ENCODE measurements around the gene GIGYF2. TPM values are rescaled to one million over a fixed set of nuclear protein-coding genes. Genes with fewer than 3 reads are reported as not detected.

The GIGYF2 gene
- total and polyA plus RNA-seq, 5 donors from 2014 or later: 15.2 to 75.6 (median 19.3) TPM

- H3K4me3 Mint-ChIP-seq: no peak overlapping the region
- peaks cover 37% of the 10 kb centered on the region for H3K36me3 Mint-ChIP-seq
Observed at GRCh38 chr2:232857158-232857563, 160.0 kb downstream of the GIGYF2 start.

GRCh38 chr2:232859385-232859916 is 162.3 kb downstream of the GIGYF2 start:
- H3K36me3 ChIP-seq (ENCODE audit: control insufficient read depth, insufficient read depth, low read length): peaks cover 48% of the 10 kb centered on the region
- H3K4me3 Mint-ChIP-seq: no peak overlapping the region
- H3K27ac Mint-ChIP-seq: peak overlapping the region in 2 of 3 donors; percentile 76 to 85

More at GRCh38 chr2:232857158-232857563, 160.0 kb downstream of the GIGYF2 start:
- no peak for ATAC-seq (ENCODE audit: low read depth in 2 of 2)
- Histone ChIP-seq H3K27me3 (ENCODE audit: control insufficient read depth, insufficient read depth, low read length) (no peaks in the 10 kb centered on the region), H3K4me1 (ENCODE audit: control insufficient read depth, insufficient read depth, low read length, poor library complexity, severe bottlenecking) (no peaks in the 10 kb centered on the region), H3K4me3 (ENCODE audit: low read depth, low read length) (no peak overlapping the region), H3K27ac (ENCODE audit: insufficient read depth, low read length, poor library complexity, severe bottlenecking) (no peak overlapping the region), H3K36me3 (ENCODE audit: control insufficient read depth, insufficient read depth, low read length) (peaks cover 53% of the 10 kb centered on the region), H3K9me3 (ENCODE audit: control insufficient read depth in 2 of 2, low read length in 2 of 2) (no peaks in the 10 kb centered on the region)
- no peak for DNase-seq
- H3K9me3 Mint-ChIP-seq: no peaks in the 10 kb centered on the region
- H3K27ac Mint-ChIP-seq: no peak overlapping the region
- H3K27me3 Mint-ChIP-seq: no peaks in the 10 kb centered on the region
- H3K4me1 Mint-ChIP-seq: peaks cover 0 to 3% (median 0%) of the 10 kb centered on the region in 4 donors

DNA sequence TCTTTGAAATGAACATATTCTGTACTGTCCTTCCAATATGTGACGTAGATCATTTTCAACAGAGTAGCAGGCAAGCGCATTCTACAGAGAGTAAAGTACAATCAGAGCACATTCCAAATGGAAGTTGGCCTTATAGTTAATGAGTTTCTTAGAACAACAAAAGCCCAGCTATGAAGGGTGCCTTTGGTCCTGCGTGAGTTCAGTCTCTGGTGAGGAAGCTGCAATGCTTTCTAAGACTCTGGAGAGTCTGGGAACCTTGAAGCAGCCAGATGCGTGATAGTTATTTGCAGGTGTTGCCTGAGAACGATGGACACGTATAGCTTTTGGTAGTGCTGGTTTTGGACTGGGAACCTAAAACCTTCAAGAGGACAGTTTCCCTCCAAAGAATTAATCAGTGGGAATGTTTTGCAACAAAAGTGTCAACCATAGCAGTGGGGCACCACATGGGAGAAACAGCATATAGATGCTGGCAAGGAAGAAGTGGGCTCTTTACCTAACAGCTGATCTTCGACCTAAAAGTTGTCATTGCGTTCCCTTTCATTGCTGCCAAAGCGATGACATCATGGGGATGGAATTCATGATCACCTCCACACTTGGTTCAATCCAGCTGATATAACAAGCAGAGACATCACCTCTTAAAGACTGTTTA is 163.6 kb downstream of the GIGYF2 start:
- Histone ChIP-seq H3K27me3 (ENCODE audit: control insufficient read depth, insufficient read depth, low read length) (no peaks in the 10 kb centered on the region), H3K4me1 (ENCODE audit: control insufficient read depth, insufficient read depth, low read length, poor library complexity, severe bottlenecking) (no peaks in the 10 kb centered on the region), H3K27ac (ENCODE audit: insufficient read depth, low read length, poor library complexity, severe bottlenecking) (no peak overlapping the region), H3K36me3 (ENCODE audit: control insufficient read depth, insufficient read depth, low read length) (peaks cover 42% of the 10 kb centered on the region), H3K9me3 (ENCODE audit: control insufficient read depth in 2 of 2, low read length in 2 of 2) (no peaks in the 10 kb centered on the region), H3K4me3 (ENCODE audit: low read depth, low read length) (no peak overlapping the region)
- no peak overlapping the region for H3K4me3 Mint-ChIP-seq
- H3K27ac Mint-ChIP-seq: peak overlapping the region in 1 of 3 donors; percentile 52
- H3K27me3 Mint-ChIP-seq: no peaks in the 10 kb centered on the region
- ATAC-seq (ENCODE audit: low read depth in 2 of 2): no peak
- no peak for DNase-seq
- peaks cover 41% of the 10 kb centered on the region for H3K36me3 Mint-ChIP-seq
- no peaks in the 10 kb centered on the region for H3K9me3 Mint-ChIP-seq
- H3K4me1 Mint-ChIP-seq: no peaks in the 10 kb centered on the region

More at GRCh38 chr2:232859385-232859916, 162.3 kb downstream of the GIGYF2 start:
- Mint-ChIP-seq H3K9me3 (no peaks in the 10 kb centered on the region), H3K36me3 (peaks cover 40% of the 10 kb centered on the region), H3K4me1 (no peaks in the 10 kb centered on the region), H3K27me3 (no peaks in the 10 kb centered on the region)
- H3K4me3 ChIP-seq (ENCODE audit: low read depth, low read length): no peak overlapping the region
- H3K9me3 ChIP-seq (ENCODE audit: control insufficient read depth in 2 of 2, low read length in 2 of 2): no peaks in the 10 kb centered on the region
- no peaks in the 10 kb centered on the region for H3K27me3 ChIP-seq (ENCODE audit: control insufficient read depth, insufficient read depth, low read length)
- DNase-seq: no peak
- ATAC-seq (ENCODE audit: low read depth in 2 of 2): no peak
- no peaks in the 10 kb centered on the region for H3K4me1 ChIP-seq (ENCODE audit: control insufficient read depth, insufficient read depth, low read length, poor library complexity, severe bottlenecking)
- H3K27ac ChIP-seq (ENCODE audit: insufficient read depth, low read length, poor library complexity, severe bottlenecking): no peak overlapping the region

GRCh38 chr2:232861353-232861752 is 164.2 kb downstream of the GIGYF2 start:
- H3K9me3 Mint-ChIP-seq: no peaks in the 10 kb centered on the region
- ATAC-seq (ENCODE audit: low read depth in 2 of 2): no peak
- peaks cover 43% of the 10 kb centered on the region for H3K36me3 Mint-ChIP-seq
- H3K4me1 Mint-ChIP-seq: no peaks in the 10 kb centered on the region
- no peaks in the 10 kb centered on the region for H3K4me1 ChIP-seq (ENCODE audit: control insufficient read depth, insufficient read depth, low read length, poor library complexity, severe bottlenecking)
- DNase-seq: no peak
- no peaks in the 10 kb centered on the region for H3K27me3 ChIP-seq (ENCODE audit: control insufficient read depth, insufficient read depth, low read length)
- H3K27ac ChIP-seq (ENCODE audit: insufficient read depth, low read length, poor library complexity, severe bottlenecking): no peak overlapping the region
- H3K4me3 ChIP-seq (ENCODE audit: low read depth, low read length): no peak overlapping the region
- no peaks in the 10 kb centered on the region for H3K27me3 Mint-ChIP-seq
- H3K27ac Mint-ChIP-seq: peak overlapping the region in 1 of 3 donors; percentile 52
- no peaks in the 10 kb centered on the region for H3K9me3 ChIP-seq (ENCODE audit: control insufficient read depth in 2 of 2, low read length in 2 of 2)
- peaks cover 35% of the 10 kb centered on the region for H3K36me3 ChIP-seq (ENCODE audit: control insufficient read depth, insufficient read depth, low read length)
- no peak overlapping the region for H3K4me3 Mint-ChIP-seq

DNA sequence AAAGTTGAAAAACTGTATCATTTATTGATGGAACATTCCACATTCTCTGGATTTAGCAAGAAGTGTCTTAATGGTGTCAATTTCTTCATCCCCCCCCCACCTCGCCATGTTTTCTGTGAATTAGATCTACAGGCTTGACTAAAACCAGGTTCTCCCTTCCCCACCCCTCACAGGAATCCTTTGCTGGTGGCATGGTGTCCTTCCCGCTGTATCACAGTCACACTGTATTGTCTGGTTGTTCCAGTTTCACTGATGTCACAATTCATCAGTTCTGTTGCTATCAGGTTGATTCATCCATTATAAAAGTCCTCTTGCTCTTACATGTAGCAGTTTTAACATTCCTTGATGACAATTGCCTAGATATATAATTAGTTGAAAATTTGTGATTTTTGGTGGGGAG is 166.9 kb downstream of the GIGYF2 start:
- Mint-ChIP-seq H3K4me1 (no peaks in the 10 kb centered on the region), H3K27ac (peak overlapping the region in 2 of 3 donors; percentile 54 to 59), H3K27me3 (no peaks in the 10 kb centered on the region), H3K36me3 (peaks cover 25% of the 10 kb centered on the region), H3K4me3 (no peak overlapping the region), H3K9me3 (no peaks in the 10 kb centered on the region)
- Histone ChIP-seq H3K4me1 (ENCODE audit: control insufficient read depth, insufficient read depth, low read length, poor library complexity, severe bottlenecking) (no peaks in the 10 kb centered on the region), H3K36me3 (ENCODE audit: control insufficient read depth, insufficient read depth, low read length) (peaks cover 10% of the 10 kb centered on the region), H3K4me3 (ENCODE audit: low read depth, low read length) (no peak overlapping the region), H3K27ac (ENCODE audit: insufficient read depth, low read length, poor library complexity, severe bottlenecking) (no peak overlapping the region), H3K9me3 (ENCODE audit: control insufficient read depth in 2 of 2, low read length in 2 of 2) (no peaks in the 10 kb centered on the region), H3K27me3 (ENCODE audit: control insufficient read depth, insufficient read depth, low read length) (no peaks in the 10 kb centered on the region)
- no peak for DNase-seq
- no peak for ATAC-seq (ENCODE audit: low read depth in 2 of 2)

DNA sequence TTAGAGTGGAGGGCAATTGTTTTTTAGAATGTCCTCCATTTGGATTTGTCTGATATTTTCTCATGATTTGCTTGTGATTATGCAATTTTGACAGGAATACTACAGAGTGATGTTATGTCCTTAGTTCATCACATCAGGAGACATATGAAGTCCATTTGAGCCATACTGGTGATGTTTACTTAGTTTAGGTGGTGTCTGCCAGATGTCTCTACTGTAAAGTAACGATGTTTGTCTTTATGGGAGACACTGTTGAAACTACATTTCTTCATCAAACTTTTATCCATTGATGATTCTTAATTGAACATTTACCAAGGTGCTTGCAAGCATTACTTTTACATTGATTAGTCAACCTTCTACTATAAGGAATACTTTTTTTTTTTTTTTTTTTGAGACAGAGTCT is 168.0 kb downstream of the GIGYF2 start:
- Histone ChIP-seq H3K27ac (ENCODE audit: insufficient read depth, low read length, poor library complexity, severe bottlenecking) (no peak overlapping the region), H3K9me3 (ENCODE audit: control insufficient read depth in 2 of 2, low read length in 2 of 2) (no peaks in the 10 kb centered on the region), H3K4me1 (ENCODE audit: control insufficient read depth, insufficient read depth, low read length, poor library complexity, severe bottlenecking) (no peaks in the 10 kb centered on the region), H3K27me3 (ENCODE audit: control insufficient read depth, insufficient read depth, low read length) (no peaks in the 10 kb centered on the region), H3K4me3 (ENCODE audit: low read depth, low read length) (no peak overlapping the region), H3K36me3 (ENCODE audit: control insufficient read depth, insufficient read depth, low read length) (no peaks in the 10 kb centered on the region)
- DNase-seq (no peak), ATAC-seq (ENCODE audit: low read depth in 2 of 2) (no peak)
- no peaks in the 10 kb centered on the region for H3K9me3 Mint-ChIP-seq
- peaks cover 7% of the 10 kb centered on the region for H3K27me3 Mint-ChIP-seq
- peaks cover 18% of the 10 kb centered on the region for H3K36me3 Mint-ChIP-seq
- H3K4me1 Mint-ChIP-seq: no peaks in the 10 kb centered on the region
- no peak overlapping the region for H3K27ac Mint-ChIP-seq
- H3K4me3 Mint-ChIP-seq: no peak overlapping the region

DNA sequence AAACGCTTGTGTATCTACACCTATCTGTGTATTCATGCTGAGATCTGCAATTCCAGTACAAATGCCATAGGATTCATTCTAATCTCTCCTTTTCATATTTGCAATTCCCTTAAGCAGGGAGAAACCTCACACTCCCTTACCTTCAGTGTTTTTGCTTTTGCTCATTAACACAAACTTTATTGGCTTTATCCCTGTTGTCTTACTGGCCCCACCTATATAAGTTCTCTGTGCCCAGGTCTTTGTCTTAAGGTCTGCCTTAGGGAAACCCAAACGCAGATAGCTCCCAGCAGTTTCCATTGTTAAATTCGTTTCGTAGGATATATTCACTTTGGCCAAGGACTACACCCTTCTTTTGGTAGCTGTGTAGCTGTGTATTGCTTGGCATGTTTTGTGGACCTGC is 169.0 kb downstream of the GIGYF2 start:
- Mint-ChIP-seq H3K27ac (peak overlapping the region in 1 of 3 donors; percentile 13), H3K4me1 (no peaks in the 10 kb centered on the region), H3K27me3 (peaks cover 7% of the 10 kb centered on the region), H3K4me3 (no peak overlapping the region), H3K9me3 (no peaks in the 10 kb centered on the region), H3K36me3 (peaks cover 11% of the 10 kb centered on the region)
- Histone ChIP-seq H3K36me3 (ENCODE audit: control insufficient read depth, insufficient read depth, low read length) (no peaks in the 10 kb centered on the region), H3K27me3 (ENCODE audit: control insufficient read depth, insufficient read depth, low read length) (no peaks in the 10 kb centered on the region), H3K9me3 (ENCODE audit: control insufficient read depth in 2 of 2, low read length in 2 of 2) (no peaks in the 10 kb centered on the region), H3K4me1 (ENCODE audit: control insufficient read depth, insufficient read depth, low read length, poor library complexity, severe bottlenecking) (no peaks in the 10 kb centered on the region), H3K4me3 (ENCODE audit: low read depth, low read length) (no peak overlapping the region), H3K27ac (ENCODE audit: insufficient read depth, low read length, poor library complexity, severe bottlenecking) (no peak overlapping the region)
- ATAC-seq (ENCODE audit: low read depth in 2 of 2) (no peak), DNase-seq (no peak)
